CD14-positive monocyte (primary cell): ENCODE data around the gene TMEM221. TPM values are rescaled to one million over a fixed set of nuclear protein-coding genes. Genes with fewer than 3 reads are reported as not detected.

Experiments
- DNase-seq, 3 donors: peaks; one replicate each; pipeline ENCODE4 v3.0.0-alpha.2; 2011 to 2022
- H2AFZ ChIP-seq: 2 replicates; pipeline ENCODE4 v1.6.0; 2012; ENCODE audit warnings: mild to moderate bottlenecking, low read depth, low read length, inconsistent platforms; ENCODE audit not compliant: insufficient read depth, poor library complexity, severe bottlenecking
- H3K27ac ChIP-seq, 2 donors: 1 replicate in 1 of 2; 2 replicates in 1 of 2; pipeline ENCODE4 v1.5.1; 2012 to 2013; ENCODE audit warnings: low read length in 2 of 2, control low read depth in 1 of 2, inconsistent platforms in 1 of 2, low read depth in 1 of 2, mild to moderate bottlenecking in 1 of 2
- H3K27me3 ChIP-seq, 2 donors: one replicate each; pipeline versions ENCODE4 v1.6.0 to v1.6.1; 2011 to 2013; ENCODE audit warnings: low read length in 2 of 2; ENCODE audit not compliant: control insufficient read depth in 2 of 2, insufficient read depth in 2 of 2
- H3K36me3 ChIP-seq, 2 donors: replicated peaks in 1 of 2; 1 replicate in 1 of 2; 2 replicates in 1 of 2; pipeline versions ENCODE4 v1.5.1 to v1.6.1; 2012 to 2013; ENCODE audit warnings: low read length in 2 of 2, control low read depth in 1 of 2, inconsistent platforms in 1 of 2, mild to moderate bottlenecking in 1 of 2; ENCODE audit not compliant: insufficient read depth in 2 of 2, control insufficient read depth in 1 of 2
- H3K4me1 ChIP-seq, 2 donors: 1 replicate in 1 of 2; 2 replicates in 1 of 2; pipeline versions ENCODE4 v1.5.1 to v1.6.1; 2012 to 2013; ENCODE audit warnings: low read length in 2 of 2, control low read depth in 1 of 2, inconsistent platforms in 1 of 2, mild to moderate bottlenecking in 1 of 2, moderate library complexity in 1 of 2; ENCODE audit not compliant: insufficient read depth in 2 of 2, control insufficient read depth in 1 of 2
- H3K4me2 ChIP-seq: replicated peaks from 2 replicates; pipeline ENCODE3; 2012; ENCODE audit warnings: low read length, moderate library complexity, mild to moderate bottlenecking; ENCODE audit not compliant: poor library complexity, severe bottlenecking; ENCODE audit errors: extremely low read depth
- H3K4me3 ChIP-seq, 3 experiments: fragments of 200-600 bp in 1 of 3; sonication (generic) in 1 of 3; replicated peaks in 1 of 3; 1 replicate in 2 of 3; 2 replicates in 1 of 3; pipeline ENCODE4 v1.5.1; 2011 to 2013; ENCODE audit warnings: low read length in 3 of 3, mild to moderate bottlenecking in 3 of 3, control low read depth in 2 of 3, low read depth in 2 of 3, inconsistent platforms in 1 of 3, moderate library complexity in 1 of 3
- H3K79me2 ChIP-seq: 2 replicates; pipeline ENCODE4 v1.6.0; 2012; ENCODE audit warnings: mild to moderate bottlenecking, control low read depth, inconsistent platforms, low read length, moderate library complexity; ENCODE audit not compliant: insufficient read depth
- H3K9ac ChIP-seq: 2 replicates; pipeline ENCODE4 v1.6.0; 2017; ENCODE audit warnings: low read length, mild to moderate bottlenecking; ENCODE audit not compliant: insufficient read depth, poor library complexity, severe bottlenecking
- H3K9me3 ChIP-seq, 2 donors: replicated peaks in 1 of 2; 1 replicate in 1 of 2; 2 replicates in 1 of 2; pipeline versions ENCODE4 v1.5.1 to v1.6.1; 2012 to 2013; ENCODE audit warnings: low read length in 2 of 2, control low read depth in 1 of 2; ENCODE audit not compliant: control insufficient read depth in 1 of 2, insufficient read depth in 1 of 2
- H4K20me1 ChIP-seq: 2 replicates; pipeline ENCODE4 v1.6.0; 2012; ENCODE audit warnings: mild to moderate bottlenecking, low read length, control low read depth, moderate library complexity; ENCODE audit not compliant: insufficient read depth
- H3K27ac Mint-ChIP-seq, 7 donors: one replicate each; pipeline ENCODE4 v1.8.0; 2020; ENCODE audit warnings: mild to moderate bottlenecking in 7 of 7, mixed read lengths in 7 of 7, moderate library complexity in 6 of 7, inconsistent platforms in 2 of 7
- H3K27me3 Mint-ChIP-seq, 3 donors: one replicate each; pipeline ENCODE4 v1.8.0; 2021 to 2022; ENCODE audit warnings: low read depth in 3 of 3, mild to moderate bottlenecking in 3 of 3, mixed read lengths in 3 of 3, moderate library complexity in 3 of 3, inconsistent platforms in 1 of 3
- H3K36me3 Mint-ChIP-seq, 2 donors: one replicate each; pipeline ENCODE4 v1.8.0; 2020; ENCODE audit warnings: mixed read lengths in 2 of 2, inconsistent platforms in 1 of 2, mild to moderate bottlenecking in 1 of 2
- H3K4me1 Mint-ChIP-seq: one replicate; pipeline ENCODE4 v1.8.0; 2020; ENCODE audit warnings: mild to moderate bottlenecking, mixed read lengths
- H3K4me3 Mint-ChIP-seq, 2 donors: one replicate each; pipeline ENCODE4 v1.8.0; 2020; ENCODE audit warnings: mild to moderate bottlenecking in 2 of 2, mixed read lengths in 2 of 2, moderate library complexity in 1 of 2
- H3K9me3 Mint-ChIP-seq, 7 donors: one replicate each; pipeline ENCODE4 v1.8.0; 2020 to 2022; ENCODE audit warnings: mixed read lengths in 7 of 7, mild to moderate bottlenecking in 6 of 7, moderate library complexity in 6 of 7, inconsistent platforms in 2 of 7
- CTCF ChIP-seq: fragments of 200-600 bp; IDR thresholded peaks from one replicate; pipeline ENCODE4 v1.8.0; 2022; ENCODE audit warnings: antibody characterized with exemption, mild to moderate bottlenecking
- WGBS: methylation state at CpG from one replicate; pipeline ENCODE4 v1.1.5; 2013; ENCODE audit warnings: missing lambda C conversion rate; ENCODE audit not compliant: insufficient coverage; 5-methylcytosine and 5-hydroxymethylcytosine counted together
- intact Hi-C, 2 donors: fragments of 100-400 bp; cut with micrococcal nuclease; formaldehyde crosslinking; loops; one replicate each; pipeline versions ENCODE4 v1.15.0 to v1.15.1; 2023
- polyA plus RNA-seq, 3 donors: library from polyadenylated mRNA; depleted of rRNA in 1 of 3; unstranded in 2 of 3; stranded (reverse) in 1 of 3; fragments of 300-500 nt in 2 of 3; fragments of >200 nt in 1 of 3; fragmentation: Illumina TruSeq in 2 of 3; gene quantifications; 1 replicate in 2 of 3; 2 replicates in 1 of 3; pipeline ENCODE4 v1.2.3, GENCODE V29; 2012 to 2021

TMEM221 gene
- polyA plus RNA-seq, 3 donors: not detected

GRCh38 chr19:17409990-17410389 is 38.5 kb downstream of the TMEM221 start:
- DNase-seq: no peak
- Histone ChIP-seq H3K4me1 (peaks cover 20 to 28% of the 10 kb centered on the region in 2 donors), H2AFZ (no peak overlapping the region), H3K79me2 (peaks cover 50% of the 10 kb centered on the region), H3K9me3 (no peaks in the 10 kb centered on the region), H3K9ac (no peak overlapping the region), H4K20me1 (peaks cover 25% of the 10 kb centered on the region), H3K4me2 (no peak overlapping the region), H3K36me3 (peaks cover 34 to 45% of the 10 kb centered on the region in 2 donors), H3K4me3 (no peak overlapping the region), H3K27ac (no peak overlapping the region), H3K27me3 (no peaks in the 10 kb centered on the region)
- H3K9me3 Mint-ChIP-seq: peaks cover 0 to 2% (median 0%) of the 10 kb centered on the region in 7 donors
- no peak for TF ChIP-seq CTCF
- peak overlapping the region in 1 of 7 donors; percentile 31 for H3K27ac Mint-ChIP-seq
- H3K36me3 Mint-ChIP-seq: peaks cover 33 to 47% of the 10 kb centered on the region in 2 donors
- H3K4me1 Mint-ChIP-seq: peaks cover 37% of the 10 kb centered on the region
- 90% methylated on average over 2 of the region's 9 CpGs for WGBS
- no peaks in the 10 kb centered on the region for H3K27me3 Mint-ChIP-seq
- intact Hi-C loops: no loop called here
- no peak overlapping the region for H3K4me3 Mint-ChIP-seq

GRCh38 chr19:17406887-17407196 is 41.6 kb downstream of the TMEM221 start:
- intact Hi-C loops: loop anchor here in 1 of 2 donors (2.0 kb wide), 1 partner anchor 14 kb away; the partner anchor contains the start of gene MVB12A
- H3K27me3 ChIP-seq: no peaks in the 10 kb centered on the region
- peaks cover 0 to 1% (median 0%) of the 10 kb centered on the region in 3 donors for H3K27me3 Mint-ChIP-seq
- TF ChIP-seq CTCF: no peak
- DNase-seq: no peak
- H3K9me3 Mint-ChIP-seq: peaks cover 0 to 2% (median 0%) of the 10 kb centered on the region in 7 donors
- H4K20me1 ChIP-seq: peaks cover 35% of the 10 kb centered on the region
- H3K4me3 Mint-ChIP-seq: peak overlapping the region; percentile 90 to 94
- peak overlapping the region; percentile 88 for H2AFZ ChIP-seq
- peak overlapping the region; percentile 98 for H3K4me2 ChIP-seq
- peaks cover 77% of the 10 kb centered on the region for H3K79me2 ChIP-seq
- peaks cover 39 to 50% of the 10 kb centered on the region in 2 donors for H3K4me1 ChIP-seq
- WGBS: 7% methylated on average over 2 of the region's 2 CpGs
- peaks cover 12 to 29% of the 10 kb centered on the region in 2 donors for H3K36me3 Mint-ChIP-seq
- no peaks in the 10 kb centered on the region for H3K9me3 ChIP-seq
- peaks cover 9 to 23% of the 10 kb centered on the region in 2 donors for H3K36me3 ChIP-seq
- H3K4me3 ChIP-seq: peak overlapping the region; percentile 67 to 93 (median 67)
- H3K27ac Mint-ChIP-seq: peak overlapping the region; percentile 89 to 96 (median 95)
- H3K9ac ChIP-seq: peak overlapping the region; percentile 85
- peaks cover 46% of the 10 kb centered on the region for H3K4me1 Mint-ChIP-seq
- peak overlapping the region; percentile 65 to 92 for H3K27ac ChIP-seq
